HG02970 (cell line): ENCODE results near the gene GNB1L.

ENCODE experiments used
- ATAC-seq: cut with Tn5 transposase; IDR thresholded peaks from one replicate; pipeline ENCODE4 v1.9.1; 2021; ENCODE audit warnings: mild to moderate bottlenecking, moderate library complexity, moderate number of reproducible peaks; ENCODE audit not compliant: unreplicated experiment, low FRiP score

GNB1L gene

GRCh38 chr22:19854778-19855503 is at the start of gene GNB1L, which contains the start of gene RTL10:
GNB1L (minus strand) TSS chr22:19854874; CDS start chr22:19821355, 33,519 bp downstream.
RTL10 (minus strand) TSS chr22:19854874; CDS start chr22:19852261, 2,613 bp downstream.
- ATAC-seq, result peak; percentile 87

GRCh38 chr22:19904174-19904856 is 49.6 kb upstream of the GNB1L start:
- ATAC-seq, result no peak

- ATAC-seq, result no peak
These were observed 48.8 kb upstream of the GNB1L start for GRCh38 chr22:19903513-19903912.

GRCh38 chr22:19903031-19903430 is 48.4 kb upstream of the GNB1L start:
- ATAC-seq, result no peak

- ATAC-seq, result no peak
These were observed 47.6 kb upstream of the GNB1L start for GRCh38 chr22:19902245-19902715.

GRCh38 chr22:19901577-19902244 is 47.0 kb upstream of the GNB1L start:
- no peak for ATAC-seq

- ATAC-seq, result no peak
These were observed 46.2 kb upstream of the GNB1L start for GRCh38 chr22:19900707-19901436.

- no peak for ATAC-seq
These were observed 44.3 kb upstream of the GNB1L start for GRCh38 chr22:19898831-19899567.

GRCh38 chr22:19898145-19898544 is 43.5 kb upstream of the GNB1L start:
- no peak for ATAC-seq

- no peak for ATAC-seq
These were observed 43.1 kb upstream of the GNB1L start for GRCh38 chr22:19897726-19898125.

- no peak for ATAC-seq
These were observed 42.1 kb upstream of the GNB1L start for GRCh38 chr22:19896665-19897355.

- no peak for ATAC-seq
These were observed 40.6 kb upstream of the GNB1L start for GRCh38 chr22:19895160-19895849.

- no peak for ATAC-seq
These were observed 38.7 kb upstream of the GNB1L start for GRCh38 chr22:19893363-19893762.

- ATAC-seq, result no peak
These were observed 38.3 kb upstream of the GNB1L start for GRCh38 chr22:19892925-19893324.

- no peak for ATAC-seq
These were observed 37.7 kb upstream of the GNB1L start for GRCh38 chr22:19892257-19892879.

- no peak for ATAC-seq
These were observed 36.9 kb upstream of the GNB1L start for GRCh38 chr22:19891317-19892256.
